Choroid plexus epithelial cell (primary cell): ENCODE results near the gene SIN3B.

Experiments
- DNase-seq: peaks from one replicate; pipeline ENCODE4 v3.0.0-alpha.2; 2010; ENCODE audit warnings: low read depth
- H3K4me3 ChIP-seq: 2 replicates; pipeline ENCODE4 v1.5.1; 2011; ENCODE audit warnings: low read depth, mild to moderate bottlenecking, control low read depth, low read length, moderate library complexity
- TF ChIP-seq, protein P1 (sequence below): conservative IDR thresholded peaks from 2 replicates; pipeline ENCODE4 v1.5.1; 2011; ENCODE audit warnings: low read depth, mild to moderate bottlenecking, control low read depth, inconsistent platforms, low read length, moderate library complexity

Gene SIN3B

DNA sequence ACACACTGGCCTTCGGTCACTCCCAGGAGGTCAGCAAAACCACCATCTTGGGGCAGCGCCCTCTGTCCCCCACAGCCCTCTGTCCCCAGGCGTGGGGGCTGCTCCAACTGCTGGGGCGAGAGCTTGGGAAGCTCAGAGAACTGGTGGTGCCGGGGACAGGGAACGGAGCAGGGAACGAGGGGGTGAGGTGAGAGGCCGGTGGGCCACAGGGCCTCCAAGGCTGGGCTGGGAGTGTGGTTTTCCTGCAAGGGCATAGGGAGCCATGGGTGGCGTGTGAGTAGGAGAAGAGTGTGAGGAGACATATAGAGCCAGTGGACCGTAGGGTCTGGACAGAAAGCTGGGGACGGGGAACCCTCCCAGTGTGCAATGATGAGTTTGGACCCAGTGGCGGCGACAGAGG lies 93.8 kb downstream of the SIN3B start:
- no peak for DNase-seq
- no peak overlapping the region for H3K4me3 ChIP-seq
- TF ChIP-seq, protein P1, sequence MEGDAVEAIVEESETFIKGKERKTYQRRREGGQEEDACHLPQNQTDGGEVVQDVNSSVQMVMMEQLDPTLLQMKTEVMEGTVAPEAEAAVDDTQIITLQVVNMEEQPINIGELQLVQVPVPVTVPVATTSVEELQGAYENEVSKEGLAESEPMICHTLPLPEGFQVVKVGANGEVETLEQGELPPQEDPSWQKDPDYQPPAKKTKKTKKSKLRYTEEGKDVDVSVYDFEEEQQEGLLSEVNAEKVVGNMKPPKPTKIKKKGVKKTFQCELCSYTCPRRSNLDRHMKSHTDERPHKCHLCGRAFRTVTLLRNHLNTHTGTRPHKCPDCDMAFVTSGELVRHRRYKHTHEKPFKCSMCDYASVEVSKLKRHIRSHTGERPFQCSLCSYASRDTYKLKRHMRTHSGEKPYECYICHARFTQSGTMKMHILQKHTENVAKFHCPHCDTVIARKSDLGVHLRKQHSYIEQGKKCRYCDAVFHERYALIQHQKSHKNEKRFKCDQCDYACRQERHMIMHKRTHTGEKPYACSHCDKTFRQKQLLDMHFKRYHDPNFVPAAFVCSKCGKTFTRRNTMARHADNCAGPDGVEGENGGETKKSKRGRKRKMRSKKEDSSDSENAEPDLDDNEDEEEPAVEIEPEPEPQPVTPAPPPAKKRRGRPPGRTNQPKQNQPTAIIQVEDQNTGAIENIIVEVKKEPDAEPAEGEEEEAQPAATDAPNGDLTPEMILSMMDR = no peak

DNA sequence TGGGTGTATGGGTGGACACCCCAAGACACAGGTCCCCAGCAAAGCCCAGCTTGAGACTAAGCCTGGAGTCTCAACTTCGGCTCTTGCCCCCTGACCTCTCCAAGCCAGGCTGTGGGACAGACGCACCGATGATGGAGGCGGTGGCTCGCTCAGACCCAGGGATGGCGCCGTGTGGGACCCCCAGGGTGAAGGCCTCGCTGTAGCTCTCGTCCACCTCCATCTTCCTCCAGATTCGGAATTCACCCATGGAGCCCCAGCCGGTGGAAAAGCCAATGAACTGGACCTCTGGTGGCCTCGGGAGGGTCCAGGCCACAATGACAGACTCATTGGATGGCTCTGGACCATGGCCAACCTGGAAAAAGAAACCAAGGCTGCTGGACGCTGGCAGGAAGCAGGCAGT lies 98.7 kb downstream of the SIN3B start:
- no peak overlapping the region for H3K4me3 ChIP-seq
- TF ChIP-seq, protein P1 = no peak
- DNase-seq = no peak

DNA sequence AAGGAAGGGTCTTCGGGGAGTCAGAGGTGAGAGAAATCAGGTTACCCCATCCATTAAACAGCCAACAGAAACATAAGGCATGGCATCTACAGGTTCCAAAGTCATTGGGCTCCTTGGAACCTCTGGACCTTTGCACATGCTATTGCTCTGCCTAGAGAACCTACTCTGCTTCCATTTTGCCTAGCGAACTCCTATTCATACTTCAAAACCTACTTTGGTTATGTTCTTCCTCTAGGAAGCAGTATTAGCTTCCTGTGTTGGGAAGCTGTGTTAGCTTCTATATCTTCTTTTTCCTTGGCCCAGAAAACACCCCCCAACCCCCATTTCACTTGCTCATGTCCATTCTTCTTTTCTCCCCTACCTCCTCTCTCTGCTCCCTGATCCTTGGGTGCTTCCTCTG lies 99.2 kb downstream of the SIN3B start:
- TF ChIP-seq, protein P1 = no peak
- no peak for DNase-seq
- no peak overlapping the region for H3K4me3 ChIP-seq

DNA sequence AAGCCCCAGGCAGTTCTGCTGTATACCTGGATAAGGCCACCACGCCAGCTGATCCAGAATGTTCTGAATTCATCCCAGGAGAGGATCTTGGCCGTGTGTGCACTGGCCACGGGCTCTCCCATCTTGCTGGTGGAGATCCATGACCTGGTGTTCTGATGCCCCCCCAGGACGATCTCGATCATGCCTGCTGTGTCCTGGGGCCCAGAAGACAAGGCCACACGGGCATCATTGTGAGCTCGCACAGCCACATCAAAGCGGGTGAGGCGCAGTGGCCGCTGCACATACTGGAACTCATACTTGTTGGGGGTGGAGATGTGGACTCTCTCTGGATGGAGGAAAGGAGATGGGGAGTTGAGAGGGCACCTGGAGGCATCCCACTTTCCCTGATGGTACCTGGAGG lies 99.7 kb downstream of the SIN3B start:
- no peak overlapping the region for H3K4me3 ChIP-seq
- no peak for DNase-seq
- TF ChIP-seq, protein P1 = no peak
